Muscle of leg (tissue), 11 donors: ENCODE measurements around the gene LGALS3BP. TPM values are rescaled to one million over a fixed set of nuclear protein-coding genes. Genes with fewer than 3 reads are reported as not detected.

ENCODE experiments used
- DNase-seq: peaks from one replicate; pipeline ENCODE4 v3.0.0; 2013
- H3K27ac ChIP-seq: one replicate; pipeline ENCODE4 v1.5.1; 2013; ENCODE audit warnings: mild to moderate bottlenecking, low read length, control low read depth
- H3K27me3 ChIP-seq: one replicate; pipeline ENCODE4 v1.6.1; 2013; ENCODE audit warnings: low read length; ENCODE audit not compliant: control insufficient read depth, insufficient read depth
- H3K36me3 ChIP-seq: one replicate; pipeline ENCODE4 v1.6.1; 2013; ENCODE audit warnings: low read length; ENCODE audit not compliant: control insufficient read depth, insufficient read depth
- H3K4me1 ChIP-seq: one replicate; pipeline ENCODE4 v1.6.1; 2013; ENCODE audit warnings: low read length; ENCODE audit not compliant: control insufficient read depth, insufficient read depth
- H3K4me3 ChIP-seq: one replicate; pipeline ENCODE4 v1.5.1; 2013; ENCODE audit warnings: low read length, control low read depth
- H3K9me3 ChIP-seq: replicated peaks from 2 replicates; pipeline ENCODE4 v1.6.1; 2013; ENCODE audit warnings: low read depth, low read length; ENCODE audit not compliant: control insufficient read depth
- WGBS: methylation state at CpG from one replicate; pipeline ENCODE4 v1.1.5; 2013; ENCODE audit warnings: missing lambda C conversion rate; ENCODE audit not compliant: insufficient coverage; 5-methylcytosine and 5-hydroxymethylcytosine counted together
- polyA plus RNA-seq, 8 donors: library from polyadenylated mRNA; unstranded; fragments of 120-200 nt; gene quantifications; one replicate each; pipeline versions ENCODE4 v1.2.1 to v1.2.3, GENCODE V29; 2013; ENCODE audit warnings: inconsistent platforms in 1 of 8, low replicate concordance in 1 of 8; ENCODE audit not compliant: insufficient read length in 8 of 8, insufficient read depth in 1 of 8
- total RNA-seq: library from RNA; stranded (reverse); fragments of 120-200 nt; gene quantifications from one replicate; pipeline ENCODE4 v1.2.4, GENCODE V29; 2013

LGALS3BP gene
- total and polyA plus RNA-seq, 9 donors, result 31.9 to 78.6 (median 57.4) TPM

GRCh38 chr17:78992542-78993212, 13.0 kb upstream of the LGALS3BP start:
- Histone ChIP-seq H3K36me3 (peaks cover 73% of the 10 kb centered on the region), H3K4me1 (peaks cover 17% of the 10 kb centered on the region), H3K27ac (no peak overlapping the region), H3K4me3 (no peak overlapping the region), H3K9me3 (no peaks in the 10 kb centered on the region), H3K27me3 (no peaks in the 10 kb centered on the region)
- no peak for DNase-seq
- 92% methylated on average over 4 of the region's 12 CpGs for WGBS

- H3K36me3 ChIP-seq, result peaks cover 67% of the 10 kb centered on the region
- H3K4me3 ChIP-seq, result no peak overlapping the region
- DNase-seq, result no peak
- peaks cover 10% of the 10 kb centered on the region for H3K4me1 ChIP-seq
- WGBS, result 97% methylated on average over 5 of the region's 22 CpGs
- no peaks in the 10 kb centered on the region for H3K9me3 ChIP-seq
- no peak overlapping the region for H3K27ac ChIP-seq
- no peaks in the 10 kb centered on the region for H3K27me3 ChIP-seq
These were observed 12.3 kb upstream of the LGALS3BP start for GRCh38 chr17:78991906-78992532.

- no peak overlapping the region for H3K4me3 ChIP-seq
- no peaks in the 10 kb centered on the region for H3K9me3 ChIP-seq
- WGBS, result 83% methylated on average over 24 of the region's 33 CpGs
- H3K36me3 ChIP-seq, result peaks cover 59% of the 10 kb centered on the region
- H3K27me3 ChIP-seq, result no peaks in the 10 kb centered on the region
- peaks cover 7% of the 10 kb centered on the region for H3K4me1 ChIP-seq
- no peak overlapping the region for H3K27ac ChIP-seq
- DNase-seq, result peak; percentile 36
These were observed 11.5 kb upstream of the LGALS3BP start for GRCh38 chr17:78991017-78991738.

- 94% methylated on average over 23 of the region's 29 CpGs for WGBS
- H3K27ac ChIP-seq, result no peak overlapping the region
These were observed 10.8 kb upstream of the LGALS3BP start for GRCh38 chr17:78990349-78991016.

GRCh38 chr17:78988152-78988551, 8.4 kb upstream of the LGALS3BP start:
- no peak overlapping the region for H3K4me3 ChIP-seq
- no peak for DNase-seq
- no peaks in the 10 kb centered on the region for H3K9me3 ChIP-seq
- peaks cover 5% of the 10 kb centered on the region for H3K4me1 ChIP-seq
- H3K36me3 ChIP-seq, result peaks cover 29% of the 10 kb centered on the region
- 67% methylated on average over 2 of the region's 6 CpGs for WGBS
- H3K27ac ChIP-seq, result no peak overlapping the region
- H3K27me3 ChIP-seq, result no peaks in the 10 kb centered on the region

More at GRCh38 chr17:78990349-78991016, 10.8 kb upstream of the LGALS3BP start:
- H3K4me1 ChIP-seq, result peaks cover 5% of the 10 kb centered on the region
- H3K36me3 ChIP-seq, result peaks cover 52% of the 10 kb centered on the region
- no peaks in the 10 kb centered on the region for H3K27me3 ChIP-seq
- no peak for DNase-seq
- no peaks in the 10 kb centered on the region for H3K9me3 ChIP-seq
- no peak overlapping the region for H3K4me3 ChIP-seq

- WGBS, result 11% methylated on average over 13 of the region's 15 CpGs
- H3K4me1 ChIP-seq, result peaks cover 5% of the 10 kb centered on the region
- no peaks in the 10 kb centered on the region for H3K27me3 ChIP-seq
- H3K9me3 ChIP-seq, result no peaks in the 10 kb centered on the region
- peak; percentile 77 for DNase-seq
- peak overlapping the region; percentile 14 for H3K4me3 ChIP-seq
- peaks cover 20% of the 10 kb centered on the region for H3K36me3 ChIP-seq
- no peak overlapping the region for H3K27ac ChIP-seq
These were observed 7.1 kb upstream of the LGALS3BP start for GRCh38 chr17:78986649-78987328.

GRCh38 chr17:78986048-78986648, 6.4 kb upstream of the LGALS3BP start:
- no peak overlapping the region for H3K27ac ChIP-seq
- 38% methylated on average over 1 of the region's 6 CpGs for WGBS
- peaks cover 7% of the 10 kb centered on the region for H3K4me1 ChIP-seq
- no peak overlapping the region for H3K4me3 ChIP-seq
- H3K36me3 ChIP-seq, result peaks cover 13% of the 10 kb centered on the region
- H3K27me3 ChIP-seq, result no peaks in the 10 kb centered on the region
- no peaks in the 10 kb centered on the region for H3K9me3 ChIP-seq
- DNase-seq, result peak; percentile 67

- no CpG with 5 or more reads among the region's 5 CpGs for WGBS
- DNase-seq, result no peak
- Histone ChIP-seq H3K4me3 (no peak overlapping the region), H3K27ac (no peak overlapping the region), H3K36me3 (peaks cover 6% of the 10 kb centered on the region), H3K4me1 (peaks cover 14% of the 10 kb centered on the region), H3K9me3 (no peaks in the 10 kb centered on the region), H3K27me3 (no peaks in the 10 kb centered on the region)
These were observed 5.7 kb upstream of the LGALS3BP start for GRCh38 chr17:78985395-78985794.

- Histone ChIP-seq H3K36me3 (peaks cover 10% of the 10 kb centered on the region), H3K9me3 (no peaks in the 10 kb centered on the region), H3K4me3 (no peak overlapping the region), H3K4me1 (peaks cover 48% of the 10 kb centered on the region), H3K27ac (no peak overlapping the region), H3K27me3 (no peaks in the 10 kb centered on the region)
- no peak for DNase-seq
- 48% methylated on average over 14 of the region's 16 CpGs for WGBS
These were observed 1.5 kb upstream of the LGALS3BP start for GRCh38 chr17:78981010-78981888.
